Measurements from ENCODE around the gene F2RL2.

GRCh38 chr5:76637490-76637889 lies 14.3 kb upstream of the F2RL2 start:
- TF ChIP-seq CTCF (IDR thresholded peaks at IDR 0.05) (no peak), SIN3A (IDR thresholded peaks at IDR 0.05; ENCODE audit: borderline replicate concordance, insufficient read depth, low read depth, low read length) (no peak), POLR2AphosphoS5 (IDR thresholded peaks at IDR 0.05; ENCODE audit: low read depth, low read length) (no peak), TCF7L2 (IDR thresholded peaks at IDR 0.05; ENCODE audit: low read depth, low read length) (no peak)
- TF ChIP-seq, protein P1, sequence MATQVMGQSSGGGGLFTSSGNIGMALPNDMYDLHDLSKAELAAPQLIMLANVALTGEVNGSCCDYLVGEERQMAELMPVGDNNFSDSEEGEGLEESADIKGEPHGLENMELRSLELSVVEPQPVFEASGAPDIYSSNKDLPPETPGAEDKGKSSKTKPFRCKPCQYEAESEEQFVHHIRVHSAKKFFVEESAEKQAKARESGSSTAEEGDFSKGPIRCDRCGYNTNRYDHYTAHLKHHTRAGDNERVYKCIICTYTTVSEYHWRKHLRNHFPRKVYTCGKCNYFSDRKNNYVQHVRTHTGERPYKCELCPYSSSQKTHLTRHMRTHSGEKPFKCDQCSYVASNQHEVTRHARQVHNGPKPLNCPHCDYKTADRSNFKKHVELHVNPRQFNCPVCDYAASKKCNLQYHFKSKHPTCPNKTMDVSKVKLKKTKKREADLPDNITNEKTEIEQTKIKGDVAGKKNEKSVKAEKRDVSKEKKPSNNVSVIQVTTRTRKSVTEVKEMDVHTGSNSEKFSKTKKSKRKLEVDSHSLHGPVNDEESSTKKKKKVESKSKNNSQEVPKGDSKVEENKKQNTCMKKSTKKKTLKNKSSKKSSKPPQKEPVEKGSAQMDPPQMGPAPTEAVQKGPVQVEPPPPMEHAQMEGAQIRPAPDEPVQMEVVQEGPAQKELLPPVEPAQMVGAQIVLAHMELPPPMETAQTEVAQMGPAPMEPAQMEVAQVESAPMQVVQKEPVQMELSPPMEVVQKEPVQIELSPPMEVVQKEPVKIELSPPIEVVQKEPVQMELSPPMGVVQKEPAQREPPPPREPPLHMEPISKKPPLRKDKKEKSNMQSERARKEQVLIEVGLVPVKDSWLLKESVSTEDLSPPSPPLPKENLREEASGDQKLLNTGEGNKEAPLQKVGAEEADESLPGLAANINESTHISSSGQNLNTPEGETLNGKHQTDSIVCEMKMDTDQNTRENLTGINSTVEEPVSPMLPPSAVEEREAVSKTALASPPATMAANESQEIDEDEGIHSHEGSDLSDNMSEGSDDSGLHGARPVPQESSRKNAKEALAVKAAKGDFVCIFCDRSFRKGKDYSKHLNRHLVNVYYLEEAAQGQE (IDR thresholded peaks at IDR 0.05; ENCODE audit: insufficient read depth in 1 of 2, low read depth in 2 of 2, low read length in 1 of 2), result no peak
